Upper lobe of left lung (tissue), 4 donors: ENCODE measurements around the gene POLG.

Source experiments
- CTCF ChIP-seq, 6 experiments: fragments of 450-650 bp in 4 of 6; fragments of 200-600 bp in 2 of 6; sonication (generic) in 2 of 6; IDR thresholded peaks; one replicate each; pipeline ENCODE4 v1.5.1; 2016 to 2019; ENCODE audit warnings: antibody characterized with exemption in 6 of 6
- EP300 ChIP-seq, 4 donors: sonication (generic); formaldehyde crosslinking; IDR thresholded peaks; one replicate each; pipeline ENCODE4 v1.5.1; 2017; ENCODE audit warnings: antibody characterized with exemption in 4 of 4, control low read depth in 2 of 4
- POLR2A ChIP-seq, 4 donors: fragments of 450-650 bp; IDR thresholded peaks; one replicate each; pipeline ENCODE4 v1.5.1; 2016 to 2017; ENCODE audit warnings: antibody characterized with exemption in 4 of 4, mild to moderate bottlenecking in 2 of 4
- POLR2AphosphoS5 ChIP-seq, 2 donors: sonication (generic); formaldehyde crosslinking; IDR thresholded peaks; one replicate each; pipeline ENCODE4 v1.5.1; 2017; ENCODE audit warnings: antibody characterized with exemption in 2 of 2

GRCh38 chr15:89371228-89372044 is 36.8 kb upstream of the POLG start:
- TF ChIP-seq POLR2A (IDR thresholded peaks at IDR 0.05) = no peak
- no peak for TF ChIP-seq CTCF (IDR thresholded peaks at IDR 0.05)
- no peak for TF ChIP-seq POLR2AphosphoS5 (IDR thresholded peaks at IDR 0.05)
- TF ChIP-seq EP300 (IDR thresholded peaks at IDR 0.05) = no peak
